M059J (cell line): ENCODE data around the gene MYO7B. TPM values are rescaled to one million over a fixed set of nuclear protein-coding genes. Genes with fewer than 3 reads are reported as not detected.

Source experiments
- DNase-seq: peaks from one replicate; pipeline ENCODE4 v3.0.0-alpha.2; 2012; ENCODE audit warnings: low read depth
- total RNA-seq: library from RNA; depleted of rRNA; stranded (reverse); fragments of >200 nt; shearing (Covaris generic); gene quantifications from 2 replicates; pipeline ENCODE4 v1.2.3, GENCODE V29; 2014

Gene MYO7B
- total RNA-seq, 1 experiment from 2014 or later: 10.9 TPM

- peak; percentile 19 for DNase-seq
Observed at GRCh38 chr2:127648321-127648720, 112.8 kb downstream of the MYO7B start.

- peak; percentile 43 for DNase-seq
Observed at GRCh38 chr2:127649100-127649611, 113.7 kb downstream of the MYO7B start.

GRCh38 chr2:127649684-127650040, 114.2 kb downstream of the MYO7B start:
- peak; percentile 82 for DNase-seq

- no peak for DNase-seq
Observed at GRCh38 chr2:127650041-127650784, 114.7 kb downstream of the MYO7B start.

- DNase-seq: peak; percentile 29
Observed at GRCh38 chr2:127650785-127651380, 115.4 kb downstream of the MYO7B start.

GRCh38 chr2:127651381-127651809, 115.9 kb downstream of the MYO7B start:
- DNase-seq: no peak

- no peak for DNase-seq
Observed at GRCh38 chr2:127651971-127652550, 116.6 kb downstream of the MYO7B start.

- no peak for DNase-seq
Observed at GRCh38 chr2:127652786-127653357, 117.4 kb downstream of the MYO7B start.

- DNase-seq: no peak
Observed at GRCh38 chr2:127653421-127654083, 118.1 kb downstream of the MYO7B start.

GRCh38 chr2:127654084-127654837, 118.8 kb downstream of the MYO7B start:
- no peak for DNase-seq

- DNase-seq: no peak
Observed at GRCh38 chr2:127654838-127655175, 119.3 kb downstream of the MYO7B start.

GRCh38 chr2:127655209-127656073, 120.0 kb downstream of the MYO7B start:
- no peak for DNase-seq

GRCh38 chr2:127656569-127657231, 121.2 kb downstream of the MYO7B start:
- no peak for DNase-seq

GRCh38 chr2:127657232-127657595, 121.7 kb downstream of the MYO7B start:
- no peak for DNase-seq

GRCh38 chr2:127658146-127658545, 122.7 kb downstream of the MYO7B start:
- no peak for DNase-seq

- DNase-seq: no peak
Observed at GRCh38 chr2:127658641-127659407, 123.3 kb downstream of the MYO7B start.

GRCh38 chr2:127659408-127660290, 124.2 kb downstream of the MYO7B start:
- no peak for DNase-seq

GRCh38 chr2:127660291-127660578, 124.8 kb downstream of the MYO7B start:
- DNase-seq: no peak
